HG03066 (cell line): ENCODE measurements around the gene TRMU.

Source experiments
- ATAC-seq: cut with Tn5 transposase; IDR thresholded peaks from one replicate; pipeline ENCODE4 v1.9.1; 2021; ENCODE audit warnings: low read depth; ENCODE audit not compliant: unreplicated experiment

The TRMU gene

GRCh38 chr22:46368422-46368821 is 32.9 kb downstream of the TRMU start:
- no peak for ATAC-seq

GRCh38 chr22:46368871-46369715 is 33.6 kb downstream of the TRMU start:
- no peak for ATAC-seq

DNA sequence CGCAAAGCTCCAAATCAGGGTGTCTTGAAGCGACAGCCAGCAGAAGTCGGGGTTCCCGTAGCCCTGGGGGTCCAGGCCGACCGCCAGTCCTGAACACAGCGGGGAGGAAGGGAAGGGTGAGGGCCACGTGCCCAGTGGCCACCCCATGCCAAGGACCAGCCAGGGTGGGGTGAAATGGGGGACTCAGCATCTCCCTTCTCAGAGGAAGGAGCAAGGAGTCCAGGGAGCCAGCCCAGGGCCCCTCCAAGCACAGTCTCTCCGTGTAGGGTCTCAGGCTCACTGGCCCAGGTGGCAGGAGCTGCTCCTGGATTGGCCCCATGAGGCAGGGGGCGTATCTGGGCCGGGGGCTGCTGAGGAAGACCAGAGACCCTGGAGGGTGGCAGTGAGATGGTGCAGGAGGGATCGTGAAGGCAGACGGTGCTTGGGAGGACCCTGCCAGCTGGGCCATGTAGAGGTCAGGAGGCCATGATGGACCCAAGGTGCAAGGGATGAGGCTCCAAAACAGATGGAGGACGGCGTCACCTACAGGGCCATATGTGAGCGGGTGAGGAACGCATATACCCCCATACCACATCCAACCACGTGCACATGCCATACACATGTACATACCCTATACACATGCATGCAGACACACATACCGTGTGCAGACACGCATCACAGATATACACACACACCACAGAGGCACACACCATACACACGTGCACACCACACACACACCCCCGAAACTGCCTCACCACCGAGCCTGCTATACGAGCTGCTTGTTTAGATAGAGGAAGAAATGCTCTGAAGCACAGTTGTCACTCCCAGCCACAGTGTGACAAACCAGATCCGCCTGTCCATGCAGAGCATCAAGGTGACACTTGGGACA is 34.4 kb downstream of the TRMU start:
- ATAC-seq, result no peak

GRCh38 chr22:46370584-46371291 is 35.2 kb downstream of the TRMU start:
- no peak for ATAC-seq

GRCh38 chr22:46371623-46372226 is 36.2 kb downstream of the TRMU start:
- no peak for ATAC-seq

DNA sequence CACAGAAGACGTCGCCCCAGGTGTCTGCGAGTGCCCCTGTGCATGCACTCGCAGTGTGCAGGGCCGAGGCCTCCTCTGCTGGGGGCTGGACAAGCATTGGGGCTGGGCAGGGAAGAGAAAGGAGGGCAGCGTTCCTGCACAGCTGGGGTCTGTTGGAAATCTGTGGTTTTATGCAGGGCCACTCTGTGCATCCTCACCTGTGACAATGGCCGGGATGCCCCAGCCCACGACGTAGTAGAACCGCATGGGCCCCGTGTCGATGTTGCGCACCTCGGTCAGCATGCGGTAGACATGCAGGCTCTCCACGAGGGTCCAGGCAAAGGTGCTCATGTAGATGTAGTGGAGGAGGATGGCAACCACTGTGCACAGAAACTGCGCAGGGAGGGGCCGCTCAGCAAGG is 37.2 kb downstream of the TRMU start:
- ATAC-seq, result no peak

- no peak for ATAC-seq
Measured at GRCh38 chr22:46373159-46373558, 37.6 kb downstream of the TRMU start.

DNA sequence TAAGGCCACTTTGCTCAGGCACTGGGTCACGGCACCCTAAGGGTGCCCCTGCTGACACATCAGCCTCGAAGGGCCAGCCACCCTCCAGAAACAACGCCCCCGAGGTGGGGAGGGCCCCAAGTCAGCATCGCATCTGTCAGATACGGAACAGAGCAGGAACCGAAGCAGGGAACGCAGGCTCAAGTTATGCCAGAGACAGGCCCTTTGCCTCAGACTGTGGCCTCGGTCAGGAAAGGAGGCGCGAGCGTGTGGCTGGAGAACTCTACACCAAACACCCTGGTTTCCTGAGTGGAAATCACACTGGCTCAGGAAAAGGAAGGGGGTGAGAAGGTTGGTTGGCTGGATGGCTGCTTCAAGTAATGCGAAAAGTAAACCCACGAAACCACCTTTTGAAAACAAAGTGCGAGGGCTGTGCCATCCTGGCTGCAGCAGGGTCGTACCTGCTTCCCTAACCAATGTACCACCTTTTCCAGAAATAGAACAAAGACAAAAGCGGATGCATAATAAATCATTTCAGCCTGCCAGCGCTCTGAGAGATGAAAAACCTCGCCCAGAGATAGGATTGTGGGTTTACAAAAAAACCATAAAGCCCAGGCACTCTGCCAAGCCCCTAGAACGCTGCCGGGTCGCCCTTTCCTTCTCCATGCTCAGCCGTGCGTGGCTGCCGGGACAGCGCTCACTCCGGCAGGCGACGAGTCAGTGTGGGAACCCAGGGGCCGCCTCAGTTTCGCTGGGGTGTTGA is 38.6 kb downstream of the TRMU start:
- ATAC-seq, result no peak

DNA sequence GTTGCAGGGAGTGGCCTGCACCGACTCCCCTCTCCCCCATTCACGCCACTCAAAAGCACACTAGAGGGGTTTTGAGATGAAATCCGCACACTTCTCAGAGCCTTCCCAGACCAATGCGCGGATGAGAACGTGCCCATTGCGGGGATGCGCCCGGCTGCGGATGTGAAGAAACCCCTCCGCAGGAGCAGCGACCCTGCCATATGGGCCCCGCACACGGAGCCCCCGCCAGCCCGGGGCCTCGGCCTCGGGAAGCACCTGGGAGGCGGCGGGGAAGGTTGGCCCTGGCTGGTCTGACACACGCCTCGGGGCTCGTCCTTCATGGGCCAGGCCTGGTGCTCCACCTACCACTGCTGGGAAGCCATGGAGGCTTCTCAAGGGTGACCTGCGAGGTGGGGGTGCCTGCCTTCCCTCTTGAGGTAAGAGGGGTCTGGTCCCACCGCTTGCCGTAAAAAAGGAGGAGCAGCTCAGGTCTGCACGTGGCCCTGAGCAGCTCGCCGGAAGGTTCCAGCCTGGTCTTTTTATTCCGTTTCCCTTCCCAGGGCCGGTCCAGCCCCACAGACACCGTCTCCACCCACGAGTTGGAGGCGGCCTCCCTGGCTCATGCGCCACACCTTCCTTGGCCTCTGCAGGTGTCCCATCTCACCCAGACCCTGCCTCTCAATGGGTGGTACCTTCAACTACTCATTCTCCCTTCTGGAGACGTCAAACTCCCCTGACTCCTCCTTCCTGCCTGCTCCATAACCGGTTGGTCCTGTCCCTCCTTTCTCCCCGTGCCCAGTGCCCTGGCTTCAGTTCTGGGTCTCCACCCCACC is 39.4 kb downstream of the TRMU start:
- ATAC-seq, result no peak

DNA sequence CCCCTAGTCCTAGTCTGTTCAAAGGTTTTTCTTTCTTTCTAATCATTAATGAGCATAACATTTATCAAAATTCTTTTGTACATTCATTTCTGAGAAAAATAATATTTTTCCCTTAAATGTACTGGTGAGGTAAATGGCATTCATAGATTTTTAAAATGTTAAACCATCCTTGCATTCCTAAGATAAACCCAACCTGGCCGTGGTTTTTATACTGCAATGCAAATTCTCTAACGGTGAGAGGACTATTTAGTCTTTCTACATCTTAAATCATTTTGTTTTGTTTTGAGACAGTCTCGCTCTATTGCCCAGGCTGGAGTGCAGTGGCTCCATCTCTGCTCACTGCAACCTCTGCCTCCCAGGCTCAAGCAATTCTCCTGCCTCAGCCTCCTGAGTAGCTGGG is 40.6 kb downstream of the TRMU start:
- no peak for ATAC-seq

DNA sequence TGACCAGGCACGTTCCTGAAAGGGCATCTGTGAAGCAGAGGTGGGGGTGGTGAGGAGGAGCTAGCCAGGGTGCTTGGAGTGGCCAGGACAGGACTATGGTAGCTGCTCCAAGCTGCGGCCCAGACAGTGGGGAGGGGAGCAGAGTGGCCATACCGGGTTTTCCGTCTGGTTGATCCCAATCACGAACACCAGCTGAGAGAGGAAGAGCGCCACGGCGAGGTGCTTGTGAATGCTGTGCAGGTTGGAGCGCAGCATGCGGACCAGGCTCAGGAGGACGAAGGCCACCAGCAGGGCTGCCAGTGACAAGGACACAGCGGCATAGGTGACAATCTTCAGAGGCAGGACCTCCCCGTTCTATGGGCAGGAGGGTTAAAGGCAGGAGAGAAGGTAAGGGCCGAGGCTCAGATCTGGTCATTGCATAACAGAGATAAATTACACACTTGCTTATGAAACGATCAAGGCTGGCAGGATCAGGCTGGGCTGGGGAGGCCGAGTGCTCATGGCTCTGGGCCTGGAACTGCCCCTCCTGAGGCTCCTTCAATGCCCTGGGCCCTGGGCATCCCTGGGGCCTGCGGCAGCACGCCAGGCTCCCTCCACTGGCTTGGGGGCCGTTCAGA is 41.5 kb downstream of the TRMU start:
- ATAC-seq, result no peak

DNA sequence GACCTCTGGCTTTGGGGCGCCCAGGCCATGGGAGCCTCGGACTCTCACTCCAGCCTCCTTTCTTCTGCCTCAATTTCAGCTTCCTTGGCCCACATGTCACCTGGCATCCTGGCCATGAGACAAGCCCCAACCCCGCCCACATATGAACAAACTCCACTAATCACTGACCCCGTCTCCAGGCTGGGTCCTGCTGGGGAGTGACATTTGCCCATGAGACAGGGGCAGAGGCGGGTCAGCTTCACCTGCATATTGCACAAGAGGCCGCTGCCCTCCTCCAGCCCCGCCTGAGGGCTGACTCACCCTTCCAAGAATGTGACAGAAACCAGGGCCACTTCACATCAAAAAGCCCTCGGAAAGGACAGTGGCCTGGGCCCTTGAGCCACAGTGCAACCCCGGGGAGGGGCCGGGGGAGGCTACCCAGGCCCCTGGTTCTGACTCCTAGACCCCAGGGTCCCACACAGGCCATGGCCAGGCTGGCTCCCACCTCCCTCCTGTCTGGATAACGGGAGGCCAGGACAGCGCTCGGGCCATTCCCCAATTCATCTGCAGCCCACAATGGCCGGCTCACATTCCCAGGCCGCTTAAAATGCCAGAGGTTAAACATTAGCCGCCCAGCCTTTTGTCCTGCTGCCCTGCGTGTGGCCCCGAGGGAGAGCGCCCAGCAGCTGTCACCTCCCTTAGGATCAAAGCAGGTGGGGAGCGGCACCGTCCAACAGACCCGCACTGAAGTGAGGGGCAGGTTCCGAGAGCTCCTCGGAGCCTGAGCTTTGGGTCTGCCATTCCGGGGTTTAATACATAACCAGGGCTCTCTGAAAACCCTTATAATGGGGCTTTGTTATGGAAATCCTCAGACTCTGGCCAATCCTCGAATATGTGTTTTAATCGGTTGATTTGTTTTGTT is 42.3 kb downstream of the TRMU start:
- no peak for ATAC-seq

DNA sequence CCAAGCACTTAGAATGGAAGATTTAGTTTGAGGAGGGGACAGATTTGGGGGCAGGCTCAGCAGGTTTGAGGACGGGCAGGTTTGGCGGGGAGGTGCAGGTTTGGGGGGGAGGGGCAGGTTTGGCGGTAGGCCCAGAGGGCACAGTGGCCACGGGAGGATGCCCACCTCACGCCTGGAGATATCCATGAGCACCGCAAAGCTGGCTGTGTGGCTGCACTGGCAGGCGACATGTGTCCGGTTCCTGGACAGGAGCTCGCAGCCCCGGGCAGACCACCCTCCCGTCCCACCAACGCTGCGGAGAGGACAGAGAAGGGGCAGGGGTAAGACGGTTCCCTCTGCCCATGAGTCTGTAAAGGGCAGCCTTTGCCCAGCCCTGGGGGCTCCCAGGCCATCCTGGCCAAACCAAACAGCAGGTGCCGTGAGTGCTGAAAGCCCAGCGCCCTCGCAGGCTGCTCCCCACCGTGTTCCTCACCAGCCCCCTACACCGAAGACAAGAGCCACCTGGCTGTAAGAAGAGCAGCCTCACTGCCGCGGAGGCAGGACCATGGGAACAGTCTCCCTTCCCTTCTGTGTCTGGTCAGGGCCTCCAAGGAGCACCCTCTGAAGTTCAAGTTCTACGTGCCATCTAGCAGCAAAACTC is 43.0 kb downstream of the TRMU start:
- ATAC-seq, result no peak

- ATAC-seq, result no peak
Measured at GRCh38 chr22:46379066-46379930, 43.8 kb downstream of the TRMU start.

DNA sequence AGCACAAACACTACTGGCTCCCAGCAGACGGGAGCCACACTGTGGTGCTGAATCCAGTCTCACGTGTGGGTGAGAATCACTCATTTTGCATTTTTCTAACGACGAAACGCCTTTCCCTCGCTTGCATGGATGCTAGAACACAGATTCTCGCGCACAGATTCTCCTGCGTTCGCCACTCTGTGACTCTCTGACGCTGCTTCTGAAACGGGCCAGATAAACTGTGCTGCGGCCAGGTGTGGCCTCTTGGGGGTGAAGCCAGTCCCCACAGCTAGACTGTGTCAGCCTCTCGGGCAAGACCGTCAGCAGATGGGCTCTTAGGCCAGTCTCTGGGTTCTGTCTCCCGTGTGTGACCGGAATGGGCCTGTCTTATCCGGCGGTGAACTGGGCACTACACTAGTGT is 44.6 kb downstream of the TRMU start:
- no peak for ATAC-seq

GRCh38 chr22:46380581-46380980 is 45.1 kb downstream of the TRMU start:
- no peak for ATAC-seq
